ENCODE measurements around the gene MARK1.

Gene MARK1

DNA sequence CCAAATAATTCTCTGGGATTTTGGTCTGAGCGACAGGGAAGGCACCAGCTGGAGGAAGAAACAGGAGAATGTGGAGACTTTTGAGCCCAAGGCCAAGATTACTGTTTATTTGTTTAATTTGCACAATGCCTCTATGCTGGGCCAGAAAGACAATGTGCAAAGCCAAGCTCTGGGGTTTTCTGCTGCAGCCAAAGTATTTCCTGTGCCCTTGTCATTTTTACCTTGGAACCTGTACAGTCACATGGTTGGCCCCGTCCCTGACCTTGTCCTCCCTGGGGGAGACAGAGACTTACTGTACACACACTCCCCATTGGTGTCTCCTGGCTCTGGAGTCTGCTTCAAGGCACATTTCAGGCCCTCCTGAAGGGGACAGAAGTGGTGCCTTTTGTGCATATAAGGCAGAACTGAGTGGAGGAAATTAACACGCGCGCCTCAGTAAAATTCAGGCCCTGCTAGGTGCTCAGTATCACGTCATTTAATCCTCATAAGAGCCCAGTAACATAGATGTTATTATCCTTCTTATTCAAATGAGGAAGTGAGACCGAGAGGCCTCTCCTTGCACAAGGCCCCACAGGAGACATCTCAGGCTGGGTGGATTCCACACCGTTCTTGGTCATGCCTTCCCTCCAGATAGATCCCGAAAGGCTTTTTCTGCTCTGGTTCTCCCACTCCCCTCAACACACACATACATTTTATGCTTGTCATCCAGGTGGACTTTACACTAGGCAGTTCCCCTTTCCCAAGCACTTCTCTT, 183.3 kb downstream of the MARK1 start:
- no peak for DNase-seq (ENCODE audit: low spot score)
